GM12873 (cell line): Measurements from ENCODE around the gene DHRS1.

Experiments
- CTCF ChIP-seq: IDR thresholded peaks from 2 replicates; pipeline ENCODE4 v1.5.1; 2012; ENCODE audit warnings: low read depth, mild to moderate bottlenecking, moderate library complexity, low read length, control low read depth; ENCODE audit not compliant: insufficient read depth; ENCODE audit errors: missing control alignments

DHRS1 gene

GRCh38 chr14:24241829-24242443, 57.6 kb downstream of the DHRS1 start:
- peak; percentile 61 for TF ChIP-seq CTCF
